Measurements from ENCODE around the gene ZNF579.

Gene ZNF579

GRCh38 chr19:55546822-55547614 lies 33.6 kb downstream of the ZNF579 start:
- Histone ChIP-seq H3K4me1 (ENCODE audit: control insufficient read depth in 1 of 2, insufficient read depth in 1 of 2, low read depth in 1 of 2, low read length in 1 of 2) (no peaks in the 10 kb centered on the region), H3K27ac (no peak overlapping the region), H3K9me3 (no peaks in the 10 kb centered on the region), H3K4me3 (ENCODE audit: low read depth in 1 of 2, low read length in 1 of 2) (no peak overlapping the region), H3K36me3 (no peaks in the 10 kb centered on the region), H3K27me3 (peaks cover 35% of the 10 kb centered on the region)
- no peak for TF ChIP-seq CTCF (IDR thresholded peaks at IDR 0.05)

- H3K27me3 ChIP-seq = peaks cover 35% of the 10 kb centered on the region
- no peak overlapping the region for H3K27ac ChIP-seq
- H3K36me3 ChIP-seq = no peaks in the 10 kb centered on the region
- no peak for TF ChIP-seq CTCF (IDR thresholded peaks at IDR 0.05)
- H3K4me1 ChIP-seq (ENCODE audit: control insufficient read depth in 1 of 2, insufficient read depth in 1 of 2, low read depth in 1 of 2, low read length in 1 of 2) = no peaks in the 10 kb centered on the region
- H3K4me3 ChIP-seq (ENCODE audit: low read depth in 1 of 2, low read length in 1 of 2) = no peak overlapping the region
- no peaks in the 10 kb centered on the region for H3K9me3 ChIP-seq
Measured at GRCh38 chr19:55546011-55546410, 34.6 kb downstream of the ZNF579 start.

- no peak for TF ChIP-seq CTCF (IDR thresholded peaks at IDR 0.05)
- H3K9me3 ChIP-seq = no peaks in the 10 kb centered on the region
Measured at GRCh38 chr19:55545443-55545842, 35.2 kb downstream of the ZNF579 start, which contains the start of gene SBK3. TSS of gene SBK3 (minus strand) at chr19:55545543. CDS start at chr19:55545543, 0 bp downstream.

GRCh38 chr19:55544776-55545439 lies 35.7 kb downstream of the ZNF579 start:
- Histone ChIP-seq H3K4me1 (ENCODE audit: control insufficient read depth in 1 of 2, insufficient read depth in 1 of 2, low read depth in 1 of 2, low read length in 1 of 2) (no peaks in the 10 kb centered on the region), H3K36me3 (no peaks in the 10 kb centered on the region), H3K27ac (no peak overlapping the region), H3K27me3 (peaks cover 32% of the 10 kb centered on the region), H3K4me3 (ENCODE audit: low read depth in 1 of 2, low read length in 1 of 2) (no peak overlapping the region), H3K9me3 (no peaks in the 10 kb centered on the region)
- TF ChIP-seq CTCF (IDR thresholded peaks at IDR 0.05) = no peak

More at GRCh38 chr19:55545443-55545842, 35.2 kb downstream of the ZNF579 start, which contains the start of gene SBK3:
- no peak within 1 kb of the TSS for H3K4me3 ChIP-seq (ENCODE audit: low read depth in 1 of 2, low read length in 1 of 2)
- no peaks in the 10 kb centered on the region for H3K4me1 ChIP-seq (ENCODE audit: control insufficient read depth in 1 of 2, insufficient read depth in 1 of 2, low read depth in 1 of 2, low read length in 1 of 2)
- H3K27ac ChIP-seq = no peak within 1 kb of the TSS
- no peaks in the 10 kb centered on the region for H3K36me3 ChIP-seq
- peaks cover 35% of the 10 kb centered on the region for H3K27me3 ChIP-seq

- Histone ChIP-seq H3K9me3 (no peaks in the 10 kb centered on the region), H3K27me3 (peaks cover 28% of the 10 kb centered on the region), H3K27ac (no peak overlapping the region), H3K4me3 (ENCODE audit: low read depth in 1 of 2, low read length in 1 of 2) (no peak overlapping the region), H3K4me1 (ENCODE audit: control insufficient read depth in 1 of 2, insufficient read depth in 1 of 2, low read depth in 1 of 2, low read length in 1 of 2) (no peaks in the 10 kb centered on the region), H3K36me3 (no peaks in the 10 kb centered on the region)
- no peak for TF ChIP-seq CTCF (IDR thresholded peaks at IDR 0.05)
Measured at GRCh38 chr19:55544014-55544413, 36.6 kb downstream of the ZNF579 start.
